HG03342 (cell line): Measurements from ENCODE around the gene CHN1.

ENCODE experiments used
- ATAC-seq: cut with Tn5 transposase; IDR thresholded peaks from one replicate; pipeline ENCODE4 v1.9.1; 2021; ENCODE audit warnings: mild to moderate bottlenecking, moderate library complexity; ENCODE audit not compliant: unreplicated experiment

The CHN1 gene, protein sequence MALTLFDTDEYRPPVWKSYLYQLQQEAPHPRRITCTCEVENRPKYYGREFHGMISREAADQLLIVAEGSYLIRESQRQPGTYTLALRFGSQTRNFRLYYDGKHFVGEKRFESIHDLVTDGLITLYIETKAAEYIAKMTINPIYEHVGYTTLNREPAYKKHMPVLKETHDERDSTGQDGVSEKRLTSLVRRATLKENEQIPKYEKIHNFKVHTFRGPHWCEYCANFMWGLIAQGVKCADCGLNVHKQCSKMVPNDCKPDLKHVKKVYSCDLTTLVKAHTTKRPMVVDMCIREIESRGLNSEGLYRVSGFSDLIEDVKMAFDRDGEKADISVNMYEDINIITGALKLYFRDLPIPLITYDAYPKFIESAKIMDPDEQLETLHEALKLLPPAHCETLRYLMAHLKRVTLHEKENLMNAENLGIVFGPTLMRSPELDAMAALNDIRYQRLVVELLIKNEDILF

DNA sequence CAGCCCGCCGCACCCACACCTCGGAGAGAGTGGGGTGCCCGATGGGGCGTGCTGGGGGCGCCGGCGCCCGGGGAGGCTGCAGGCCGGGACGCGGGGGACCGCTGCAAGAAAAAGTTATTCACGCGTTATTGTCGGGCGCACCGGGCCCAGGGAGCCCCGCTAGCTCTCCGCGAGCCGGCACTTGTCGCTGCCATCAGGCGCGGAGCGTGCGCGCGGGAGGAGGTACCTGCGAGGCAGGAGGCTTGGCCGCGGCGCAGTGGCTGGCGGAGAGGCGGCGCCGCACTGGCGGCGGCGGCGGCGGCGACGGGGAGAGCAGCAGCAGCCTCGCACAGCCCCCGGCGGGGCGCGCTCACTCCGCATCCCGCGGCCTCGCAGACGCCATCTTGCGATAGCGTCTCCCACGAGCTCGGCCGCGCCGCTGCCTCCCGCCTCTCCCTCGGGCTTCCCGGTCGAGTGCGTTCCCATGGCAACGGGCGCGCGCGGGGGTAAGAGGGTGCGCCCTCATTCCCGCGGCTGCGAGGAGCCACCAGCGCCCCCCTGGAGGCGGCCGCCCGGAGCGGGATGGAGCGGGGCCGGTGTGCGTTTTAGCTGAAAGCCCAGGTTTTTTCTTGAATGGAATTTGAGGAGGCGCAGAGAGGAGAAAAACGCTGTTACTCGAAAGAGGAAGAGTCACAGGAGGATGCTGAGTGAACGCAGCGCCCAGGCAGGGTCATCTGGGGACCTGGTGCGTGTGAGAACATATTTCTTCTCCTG, at the start of gene CHN1:
Gene CHN1 (minus strand): TSS at position 402 of the 753 bp plus-strand sequence. CDS start 469 bp downstream, outside the sequence.
- ATAC-seq, result peak; percentile 76

DNA sequence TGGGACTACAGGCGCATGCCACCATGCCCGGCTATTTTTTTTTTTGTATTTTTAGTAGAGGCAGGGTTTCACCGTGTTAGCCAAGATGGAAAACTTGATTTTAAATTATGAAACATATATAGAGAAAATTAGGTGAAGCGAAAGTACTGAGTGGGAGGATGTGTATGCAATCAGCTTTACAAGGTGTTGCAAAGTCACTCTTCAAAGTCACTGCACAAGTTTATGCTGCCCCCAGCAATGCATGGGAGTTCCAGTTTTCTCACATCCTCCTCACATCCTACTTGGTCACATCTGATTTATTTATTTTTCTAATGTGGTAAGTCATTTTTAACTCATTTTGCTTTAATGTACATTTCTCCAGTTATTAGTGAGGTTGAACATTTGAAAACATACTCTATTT, 49.2 kb upstream of the CHN1 start:
- no peak for ATAC-seq

DNA sequence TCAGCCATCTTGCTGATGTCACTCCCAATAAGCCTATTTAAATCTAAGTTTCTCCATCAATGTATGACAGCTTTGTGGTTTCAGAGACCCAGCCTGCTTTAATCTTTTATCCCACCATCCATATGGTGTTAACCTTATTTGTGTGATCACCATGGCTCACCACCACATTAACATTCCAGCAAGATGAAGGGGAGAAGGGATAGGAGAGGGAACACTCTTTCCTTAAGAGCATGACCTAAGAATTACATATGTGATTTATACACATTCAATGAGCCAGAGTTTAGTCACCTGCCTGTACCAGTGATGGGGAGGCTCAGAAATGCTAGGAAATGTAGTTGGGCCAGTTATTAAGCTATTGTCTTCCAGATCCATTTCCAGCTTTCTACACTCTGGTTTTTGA, 44.5 kb upstream of the CHN1 start:
- ATAC-seq, result no peak

DNA sequence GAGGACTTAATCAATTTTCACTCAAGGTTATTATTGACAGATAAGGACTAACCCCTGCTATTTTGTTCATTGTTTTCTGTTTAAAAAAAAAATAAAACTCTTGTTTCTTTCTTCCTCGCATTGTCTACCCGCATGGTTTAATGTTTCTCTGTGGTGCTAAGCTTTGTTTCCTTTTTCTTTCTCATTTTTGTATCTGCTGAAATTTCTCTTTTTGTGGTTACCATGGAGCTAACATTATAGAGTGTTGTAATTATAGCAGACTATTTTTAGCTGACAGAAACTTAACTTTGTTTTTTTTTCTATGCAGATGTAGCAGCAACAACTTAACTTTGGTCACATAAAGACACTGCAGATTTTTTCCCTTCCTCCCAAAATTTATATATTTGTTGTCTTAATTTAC, 43.1 kb upstream of the CHN1 start:
- ATAC-seq, result no peak

DNA sequence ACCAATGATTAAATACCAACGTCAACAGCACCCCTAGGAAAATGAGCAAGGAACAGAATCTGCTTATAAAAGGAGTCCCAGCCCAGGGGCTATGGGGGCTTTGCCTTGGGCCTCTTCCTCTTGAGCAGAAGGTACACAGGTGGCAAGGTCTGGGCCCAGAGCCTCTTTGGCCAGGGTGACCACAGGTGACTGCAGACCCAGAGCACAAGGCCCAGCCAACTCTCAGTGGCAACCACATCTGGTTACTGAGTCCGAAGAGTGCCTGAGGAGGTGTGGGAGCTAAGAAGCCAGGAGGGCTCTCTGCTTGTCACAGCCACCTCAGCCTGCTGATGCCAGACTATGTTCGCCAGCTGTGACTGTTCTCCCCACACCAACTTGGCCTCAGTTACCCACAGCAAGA, 34.3 kb upstream of the CHN1 start:
- ATAC-seq, result no peak

DNA sequence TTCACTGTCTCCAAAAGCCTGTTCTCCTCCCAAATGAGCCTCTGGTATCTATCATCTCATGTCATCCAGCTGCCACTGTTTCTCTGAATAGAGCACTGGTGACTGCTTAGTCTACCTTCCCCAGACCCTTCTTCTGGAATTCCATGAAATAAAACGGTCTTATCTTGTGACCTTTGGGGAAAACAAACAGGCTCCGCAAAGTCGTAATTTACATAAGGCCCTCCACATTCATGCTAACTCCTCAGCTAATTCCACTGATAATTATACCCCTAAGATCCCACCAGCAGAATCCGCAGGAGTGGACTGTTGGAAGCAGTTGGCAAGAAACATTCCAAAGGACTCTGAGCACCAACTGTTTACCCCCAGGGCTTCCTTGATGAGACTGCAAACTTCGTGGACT, 33.9 kb upstream of the CHN1 start:
- ATAC-seq, result no peak

DNA sequence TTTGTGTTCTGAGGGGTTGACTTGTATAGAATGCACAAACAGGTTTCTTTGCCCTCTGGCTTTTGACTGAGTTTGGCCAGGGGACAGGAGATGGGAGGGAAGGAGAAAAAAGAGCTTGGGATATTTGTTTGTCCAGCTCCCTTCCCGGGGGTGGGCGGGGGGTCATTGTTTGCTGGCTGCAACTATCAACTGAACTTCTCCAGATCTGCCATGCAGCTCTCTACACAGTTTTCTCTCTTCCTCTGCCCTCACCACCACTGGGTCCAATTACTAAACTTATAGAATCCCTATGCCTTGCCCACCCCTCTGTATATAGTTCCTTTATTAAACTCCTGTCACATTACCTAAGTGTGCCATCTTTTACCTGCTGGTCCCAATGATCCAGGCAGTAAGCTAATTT, 32.8 kb upstream of the CHN1 start:
- ATAC-seq, result no peak

DNA sequence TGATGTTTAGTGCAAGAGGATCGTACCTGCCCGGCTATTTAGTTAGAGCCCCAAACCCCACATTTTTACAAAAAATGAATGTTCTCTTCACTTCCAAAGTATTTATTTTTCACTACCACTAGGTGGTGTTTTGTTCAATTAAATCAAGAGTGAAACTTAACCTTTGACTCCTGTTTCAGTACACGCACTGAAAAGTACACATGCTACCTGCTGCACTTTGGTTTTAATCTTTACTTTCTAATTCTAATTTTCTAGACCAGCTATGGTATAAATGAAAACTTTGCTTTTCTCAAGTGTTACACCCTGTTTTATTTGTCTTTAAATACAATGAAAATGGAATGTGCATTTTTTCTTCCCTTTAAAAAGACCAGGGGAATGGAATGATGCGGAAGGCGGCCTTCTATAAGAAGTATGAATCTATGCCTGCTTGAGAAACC, 31.4 kb upstream of the CHN1 start:
- peak; percentile 63 for ATAC-seq

DNA sequence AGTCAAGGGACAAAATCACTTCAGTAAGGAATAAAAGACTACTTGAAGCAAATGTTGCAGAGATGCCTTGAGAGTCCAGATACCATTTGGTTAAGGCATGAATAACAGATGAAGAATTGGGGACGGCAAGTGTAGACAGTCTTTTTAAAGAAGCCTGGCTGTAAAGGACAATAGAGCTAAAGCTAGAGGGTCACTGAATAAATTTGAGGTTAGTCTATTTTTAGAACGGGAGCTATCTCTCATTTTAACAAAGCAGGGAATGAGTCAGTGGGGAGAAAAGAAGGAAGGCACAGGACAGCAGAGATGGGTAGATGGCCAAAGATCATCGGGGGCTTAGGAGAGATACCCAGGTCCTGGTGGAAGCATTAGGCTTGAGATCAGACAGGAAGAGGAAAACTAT, 30.6 kb upstream of the CHN1 start:
- ATAC-seq, result no peak

DNA sequence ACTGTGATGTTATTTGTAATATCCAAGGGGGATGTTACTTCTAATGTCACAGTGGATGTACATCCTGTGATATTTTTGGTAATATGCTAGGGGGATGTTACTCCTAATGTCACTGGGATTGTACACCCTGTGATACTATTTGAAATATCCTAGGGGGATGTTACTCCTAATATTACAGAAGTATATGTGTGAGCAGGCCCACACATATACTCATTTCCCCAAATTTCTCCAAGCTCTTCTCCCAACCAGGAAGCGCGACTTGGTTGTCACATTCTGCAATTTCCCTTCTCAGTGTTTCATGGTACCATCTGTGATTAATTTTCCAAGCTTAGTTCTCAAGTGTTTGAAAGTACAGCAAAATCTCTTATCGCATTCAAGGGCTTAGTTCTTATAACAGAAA, 29.5 kb upstream of the CHN1 start:
- no peak for ATAC-seq

DNA sequence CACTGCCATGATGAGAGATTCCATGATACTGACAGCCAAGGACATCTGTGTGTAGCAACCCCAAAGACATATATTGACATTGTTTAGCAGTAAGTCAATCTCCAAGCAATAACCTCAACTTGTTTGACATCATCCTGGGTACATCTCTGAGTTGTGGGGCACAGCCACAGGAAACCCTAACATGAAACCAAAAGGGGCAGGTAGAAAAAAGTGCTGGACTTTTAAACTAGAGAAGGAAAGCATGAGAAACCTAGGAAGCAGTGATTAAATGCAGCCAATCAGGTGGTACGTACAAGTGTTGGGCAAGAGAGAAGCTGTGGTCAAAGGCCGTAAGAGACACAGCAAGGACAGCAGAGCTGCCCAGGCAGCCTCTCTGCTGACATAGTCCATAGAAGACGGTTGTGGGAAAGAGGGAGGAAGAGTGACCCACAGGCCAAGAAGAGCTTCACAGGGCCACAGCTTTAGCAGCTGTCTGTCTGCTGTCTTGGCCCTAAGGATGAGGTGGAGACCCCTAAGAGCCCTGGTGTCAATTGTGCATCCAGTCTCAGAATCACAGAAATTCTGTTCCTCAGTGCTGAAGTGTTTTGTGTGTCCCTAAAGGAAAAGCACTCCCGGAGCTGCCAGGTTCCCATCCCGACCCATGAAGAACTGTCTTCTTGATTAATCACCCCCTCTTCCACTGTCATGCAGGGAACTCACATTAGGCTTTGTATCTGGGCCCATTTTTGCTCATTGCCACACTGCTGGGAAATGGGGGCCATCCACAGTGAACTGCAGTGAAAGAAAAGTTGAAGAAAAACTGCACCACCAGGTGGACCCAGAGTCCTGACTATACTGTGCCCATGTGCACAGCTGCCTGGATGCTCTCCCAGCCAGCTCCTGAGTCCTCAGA, 25.4 kb upstream of the CHN1 start:
- peak; percentile 74 for ATAC-seq

DNA sequence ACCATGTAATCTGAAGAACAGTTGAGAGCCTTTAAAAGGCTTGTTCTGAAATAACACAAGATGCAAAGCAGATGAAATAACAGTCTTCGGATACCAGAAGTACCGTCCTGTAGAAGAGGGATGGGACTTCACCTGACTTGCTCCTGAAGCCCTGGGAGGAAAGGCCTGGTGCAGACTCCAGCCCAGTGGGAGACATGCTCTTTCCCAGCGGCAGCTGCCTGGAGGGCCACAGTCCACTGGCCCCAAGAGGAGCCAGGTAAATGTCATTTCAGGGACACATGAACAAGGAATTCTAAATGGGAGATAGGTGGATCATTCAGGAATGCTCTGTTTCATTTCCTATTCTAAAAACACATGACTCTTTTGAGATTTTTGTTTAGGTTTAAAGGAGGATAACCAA, 22.6 kb upstream of the CHN1 start:
- no peak for ATAC-seq

DNA sequence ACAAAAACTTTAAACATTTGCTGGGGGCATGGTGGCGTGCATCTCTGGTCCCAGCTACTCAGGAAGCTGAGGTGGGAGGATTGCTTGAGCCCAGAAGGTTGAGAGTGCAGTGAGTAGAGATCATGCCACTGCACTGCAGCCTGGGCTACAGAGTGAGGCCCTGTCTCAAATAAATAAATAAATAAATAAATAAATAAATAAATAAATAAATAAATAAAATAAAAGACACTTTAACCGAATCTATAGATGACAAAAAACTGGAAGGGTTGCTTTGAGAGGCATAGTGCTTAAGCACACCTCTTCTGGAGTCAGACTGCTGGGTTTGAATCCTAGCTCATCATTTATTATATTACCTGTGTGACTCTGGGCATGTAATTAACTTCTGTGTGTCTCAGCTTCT, 21.2 kb upstream of the CHN1 start:
- no peak for ATAC-seq

DNA sequence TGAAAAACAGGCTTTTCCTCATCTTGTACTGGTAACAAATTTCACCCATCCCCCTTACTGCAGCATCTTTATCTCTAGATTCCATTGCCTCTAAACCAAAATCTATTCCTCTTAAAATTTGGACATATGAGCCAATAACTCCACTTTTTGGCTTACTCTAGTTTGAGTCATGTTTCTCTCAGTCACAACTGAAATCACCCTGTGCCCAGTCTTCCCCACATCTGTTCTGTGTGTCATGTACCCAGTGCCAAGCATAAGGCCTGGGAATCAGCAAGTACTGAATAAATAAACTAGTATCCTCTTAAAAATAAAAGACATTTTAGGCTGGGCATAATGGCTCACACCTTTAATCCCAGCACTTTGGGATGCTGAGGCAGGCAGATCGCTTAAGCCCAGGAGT, 20.8 kb upstream of the CHN1 start:
- ATAC-seq, result no peak

DNA sequence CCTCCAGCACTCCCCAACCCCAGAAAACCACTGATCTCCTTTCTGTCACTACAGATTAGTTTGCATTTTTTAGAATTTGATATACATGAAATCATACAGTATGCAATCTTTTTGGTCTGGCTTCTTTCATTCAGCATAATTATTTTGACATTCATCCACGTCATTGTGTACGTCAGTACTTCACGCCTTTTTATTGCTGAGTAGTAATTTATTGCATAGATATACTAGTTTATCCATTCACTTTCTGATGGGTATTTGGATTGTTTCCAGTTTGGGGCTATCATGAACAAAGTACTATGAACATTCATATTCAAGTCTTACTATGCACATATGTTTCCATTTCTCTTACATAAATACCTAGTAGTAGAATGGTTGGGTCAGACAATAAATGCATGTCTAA, 20.1 kb upstream of the CHN1 start:
- ATAC-seq, result no peak

DNA sequence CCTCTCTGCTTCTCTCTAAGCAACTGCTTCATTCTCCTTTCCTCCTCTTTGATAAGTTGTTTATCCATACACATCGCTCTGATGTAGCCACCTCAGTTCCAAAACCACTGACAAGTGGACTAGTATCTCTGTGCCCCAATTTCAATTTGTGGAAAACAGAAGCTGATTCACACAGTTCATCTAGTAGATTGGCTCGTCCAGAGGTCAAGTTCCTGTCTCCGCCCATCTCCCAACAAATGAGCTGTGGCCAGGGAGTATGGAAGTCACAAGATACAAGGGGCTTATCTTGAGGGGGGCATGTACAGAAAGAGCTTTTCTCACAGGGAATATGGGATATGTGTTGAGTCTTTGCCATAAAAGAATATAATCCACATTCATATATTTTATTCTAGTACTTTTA, 17.7 kb upstream of the CHN1 start:
- no peak for ATAC-seq

DNA sequence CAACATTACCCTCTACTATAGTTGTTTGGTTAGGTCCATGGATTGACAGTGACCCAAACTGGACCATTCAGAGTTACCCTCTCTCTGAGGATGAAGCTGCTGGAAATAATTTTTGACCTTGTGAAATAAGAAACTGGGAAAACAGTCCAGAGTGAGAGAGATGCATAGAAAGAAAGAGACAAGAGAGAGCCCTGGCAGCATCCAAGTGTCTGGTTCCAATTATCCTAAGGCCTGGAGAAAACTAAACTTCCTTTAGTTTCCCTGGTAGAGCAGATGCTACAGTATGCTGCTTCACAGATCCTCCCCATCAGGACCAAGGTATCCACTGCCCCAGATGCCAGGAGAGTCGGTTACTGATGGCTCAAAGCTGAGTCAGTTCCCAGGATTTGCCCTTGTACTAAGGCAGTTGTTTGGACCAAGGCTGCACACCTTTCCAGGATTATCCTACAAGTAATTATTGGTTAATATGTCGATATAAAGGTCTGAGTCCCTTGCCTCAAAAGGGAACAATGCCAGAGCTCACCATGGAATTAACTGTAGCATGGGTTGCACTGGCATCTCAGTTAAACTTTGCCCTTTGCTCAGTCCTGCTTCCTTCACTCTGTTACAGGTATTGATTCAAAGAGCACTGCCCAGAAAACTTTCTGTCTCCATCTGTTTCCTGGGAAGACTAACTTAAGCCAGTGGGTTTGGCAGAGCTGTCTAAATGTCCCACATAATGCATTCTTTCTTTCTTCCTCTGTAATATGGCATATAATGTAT, 14.6 kb upstream of the CHN1 start:
- no peak for ATAC-seq

DNA sequence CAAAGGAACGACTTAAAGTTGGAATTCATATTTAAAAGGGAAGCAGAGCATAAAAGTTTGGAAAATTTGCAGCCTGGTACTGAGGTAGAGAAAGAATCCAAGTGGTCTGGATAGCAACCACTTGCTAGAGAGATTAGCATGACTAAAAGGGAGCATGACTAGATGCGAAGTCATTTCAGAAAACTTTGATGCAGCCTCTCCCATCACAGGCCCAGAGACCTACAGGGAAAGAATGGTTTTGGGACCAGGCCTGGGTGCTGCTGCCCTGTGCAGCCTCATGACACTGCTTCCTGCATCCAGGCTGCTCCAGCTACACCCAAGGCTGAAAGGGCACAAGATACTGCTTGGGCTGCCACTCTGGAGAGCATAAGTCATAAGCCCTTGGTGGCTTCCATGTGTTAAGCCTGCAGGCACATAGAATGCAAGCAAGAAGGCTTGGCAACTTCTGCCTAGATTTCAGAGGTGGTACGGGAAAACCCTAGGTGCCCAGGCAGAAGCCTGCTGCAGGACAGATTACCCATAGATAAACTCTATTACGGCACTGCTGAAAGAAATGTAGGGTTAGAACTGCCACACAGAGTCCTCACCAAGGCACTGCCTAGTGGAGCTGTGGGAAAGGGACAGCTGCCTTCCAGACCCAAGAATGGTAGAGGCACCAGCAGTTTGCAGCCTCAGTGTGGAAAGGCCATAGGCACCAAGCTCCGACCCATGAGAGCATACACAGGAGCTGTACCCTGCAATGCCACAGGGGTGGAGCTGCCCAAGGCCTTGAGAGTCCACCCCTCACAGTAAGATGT, 12.6 kb upstream of the CHN1 start:
- ATAC-seq, result no peak

DNA sequence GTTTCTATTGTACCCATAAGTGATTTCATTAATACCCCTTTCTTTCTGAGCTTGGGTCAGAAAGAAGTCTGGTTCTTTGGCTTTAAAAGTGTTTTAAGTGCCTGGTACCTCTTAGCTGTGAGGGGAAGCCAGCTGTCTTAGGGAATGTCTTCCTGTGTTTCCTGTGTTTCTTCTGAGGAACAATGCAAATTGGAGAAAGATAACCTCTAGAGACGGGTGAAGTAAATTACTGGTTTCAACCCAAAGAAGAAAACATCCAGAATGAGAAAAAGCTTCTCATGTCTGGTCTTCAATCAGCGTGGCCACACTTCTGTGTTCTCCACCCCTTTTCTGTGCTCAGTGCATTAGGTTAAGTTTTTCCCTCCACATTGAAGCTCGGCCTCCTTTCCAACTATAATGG, 10.2 kb upstream of the CHN1 start:
- no peak for ATAC-seq

DNA sequence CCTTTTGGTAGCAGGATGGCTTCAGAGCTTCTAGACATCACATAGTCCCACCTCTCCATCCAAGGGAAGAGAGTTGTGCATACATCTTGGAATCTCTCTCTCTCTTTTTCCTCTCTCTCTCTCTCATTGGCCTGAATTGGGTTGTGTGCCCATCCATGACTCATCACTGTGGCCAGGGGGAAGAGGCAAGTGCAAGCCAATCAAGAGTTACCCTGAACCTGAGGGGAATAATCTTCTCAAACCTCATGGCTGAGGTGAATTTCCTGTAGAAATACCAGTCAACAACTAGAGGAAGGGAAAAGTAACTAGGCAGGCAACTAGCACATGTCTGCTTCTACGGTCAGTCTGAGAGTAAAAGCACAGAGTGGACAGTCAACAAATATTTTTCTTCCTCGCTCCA, 7.3 kb upstream of the CHN1 start:
- ATAC-seq, result no peak
